Measurements from ENCODE around the gene CNBP. TPM values are rescaled to one million over a fixed set of nuclear protein-coding genes. Genes with fewer than 3 reads are reported as not detected.

The CNBP gene
- 341 to 385 TPM (median 346 TPM) in 5 replicates for total RNA-seq (2022; extraction: Qiagen RNA extraction)

DNA sequence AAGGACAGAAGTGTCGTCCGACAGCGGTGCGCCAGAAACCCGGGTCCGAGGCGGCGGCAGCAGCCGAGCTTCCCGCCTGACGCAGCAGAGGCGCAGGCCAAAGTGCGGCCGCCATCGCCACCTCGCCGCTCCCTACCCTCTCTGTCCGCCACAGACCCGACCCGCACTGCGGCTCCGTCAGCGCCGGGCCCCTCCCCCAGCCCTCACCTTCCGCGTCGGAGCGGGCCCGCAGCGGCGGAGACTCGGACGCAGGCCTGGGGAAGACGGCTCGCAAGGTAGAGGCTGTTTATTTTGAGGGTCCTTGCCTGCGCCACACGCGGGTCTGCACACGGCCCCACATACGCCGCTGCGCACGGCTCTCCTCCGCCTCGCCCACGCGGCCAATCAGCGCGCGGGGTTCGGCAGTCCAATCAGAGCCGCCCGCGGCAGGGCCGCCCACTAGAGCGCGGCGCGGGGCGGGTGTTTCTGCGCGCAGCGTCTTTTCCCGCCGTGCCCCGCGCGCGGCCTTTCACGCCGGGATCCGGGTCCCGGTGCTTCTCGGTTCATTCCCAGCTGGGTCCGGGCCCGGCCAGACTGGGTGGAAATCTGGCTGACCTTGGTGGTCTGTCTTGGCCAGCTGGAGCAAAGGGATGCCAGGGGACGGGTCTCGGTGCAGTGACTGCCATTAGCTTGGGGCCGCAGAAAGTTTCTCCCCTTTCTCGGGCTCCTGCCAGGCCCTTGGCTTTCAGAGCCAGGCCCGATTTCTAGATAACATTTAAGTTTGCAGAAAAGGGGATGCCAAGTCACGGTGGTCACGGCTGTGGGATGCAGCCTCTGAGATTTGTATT is at the start of gene CNBP:
Gene CNBP, minus strand, starts transcription at position 328 of the 827 bp plus-strand sequence. CDS start 12,139 bp downstream, outside the sequence.

DNA sequence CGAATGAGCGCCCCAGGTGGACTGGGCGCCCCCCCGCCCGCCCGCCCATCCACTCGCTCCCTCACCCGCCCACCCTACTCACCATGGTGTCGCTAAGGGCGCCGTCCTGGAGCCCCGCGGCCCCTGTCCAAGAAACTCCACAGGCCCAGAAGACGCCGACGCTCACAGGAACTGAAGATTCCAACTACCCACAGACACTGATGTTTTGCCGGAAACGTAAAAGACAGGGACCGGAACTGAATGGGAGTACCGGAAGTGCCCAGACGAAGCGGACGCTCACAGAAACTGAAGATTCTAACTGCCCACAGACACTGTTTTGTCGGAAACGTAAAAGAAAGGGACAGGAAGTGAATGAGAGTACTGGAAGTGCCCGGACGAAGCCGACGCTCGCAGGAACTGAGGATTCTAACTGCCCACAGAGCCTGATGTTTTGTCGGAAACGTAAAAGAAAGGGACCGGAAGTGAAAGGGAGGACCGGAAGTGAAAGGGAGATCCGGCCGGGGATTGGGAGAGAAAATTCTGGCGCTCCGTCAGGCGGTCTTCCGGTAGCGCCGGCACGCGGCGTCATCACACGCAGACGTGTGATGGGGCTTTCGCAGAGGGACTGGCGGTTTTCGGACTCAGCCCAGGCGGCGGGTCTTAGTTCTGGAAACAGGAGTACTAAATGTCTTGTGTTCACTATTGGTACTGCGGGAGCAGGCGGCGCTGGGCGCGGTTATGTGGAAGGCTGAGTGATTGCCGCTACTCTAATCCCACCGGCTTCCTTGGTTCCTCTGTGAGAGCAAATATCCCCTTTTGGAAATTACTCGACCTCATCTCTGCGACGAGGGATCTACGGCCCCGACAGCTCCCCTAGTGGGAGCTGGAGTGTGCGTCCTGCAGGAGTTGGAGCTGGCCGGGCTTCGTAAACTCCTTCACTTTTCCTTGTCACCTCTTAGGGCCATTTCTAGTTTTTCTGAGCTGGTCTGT is 22.5 kb downstream of the CNBP start, which contains the start of gene ISY1:
Gene ISY1, minus strand, starts transcription at position 173 of the 969 bp plus-strand sequence. Its CDS starts 88 bp downstream, at position 85.

DNA sequence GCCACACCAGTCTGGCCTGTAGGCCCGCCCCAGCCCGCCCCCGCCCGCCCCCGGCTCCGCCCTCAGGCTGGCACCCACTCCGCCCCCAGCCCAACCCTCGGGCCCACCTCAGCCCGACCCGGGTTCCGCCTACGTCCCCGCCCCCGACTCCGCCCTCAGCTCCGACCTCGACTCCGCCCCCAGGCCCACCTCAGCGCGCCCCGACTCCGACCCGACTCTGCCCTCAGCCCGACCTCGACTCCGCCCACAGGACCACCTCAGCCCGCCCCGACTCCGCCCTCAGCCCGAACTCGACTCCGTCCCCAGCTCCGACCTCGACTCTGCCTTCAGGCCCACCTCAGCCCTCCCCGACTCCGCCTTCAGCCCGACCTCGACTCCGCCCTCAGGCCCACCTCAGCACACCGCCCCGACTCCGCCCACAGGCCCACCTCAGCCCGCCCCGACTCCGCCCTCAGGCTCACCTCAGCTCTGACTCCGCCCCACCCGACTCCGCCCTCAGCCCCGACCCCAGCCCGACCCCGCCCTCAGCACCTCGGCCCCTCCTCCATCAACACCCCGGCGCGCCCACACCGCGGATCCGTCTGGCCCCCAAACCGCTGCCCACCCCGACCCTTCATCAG is 61.8 kb downstream of the CNBP start, which contains the start of gene RAB43:
Gene RAB43, minus strand, starts transcription at position 13 of the 620 bp plus-strand sequence. CDS start 315 bp downstream, outside the sequence.

Other genes with a start within 250 kb of the CNBP start
- gene CFAP92, start 189.8 kb downstream of the CNBP start, total RNA-seq (2022; extraction: Qiagen RNA extraction): not detected in 5 replicates
- gene EFCC1, start 182.6 kb downstream of the CNBP start, total RNA-seq (2022; extraction: Qiagen RNA extraction): 0.03 TPM in 1 of 5 replicates, not detected in the others
- not detected in 5 replicates for gene GP9, start 123.1 kb downstream of the CNBP start, total RNA-seq (2022; extraction: Qiagen RNA extraction)
- 3.2 to 5.8 TPM (median 4.4 TPM) in 5 replicates for gene RAB43, start 62.1 kb downstream of the CNBP start, total RNA-seq (2022; extraction: Qiagen RNA extraction)
- 21.0 to 22.9 TPM (median 21.7 TPM) in 5 replicates for gene ISY1, start 22.8 kb downstream of the CNBP start, total RNA-seq (2022; extraction: Qiagen RNA extraction)
- 68.6 to 96.1 TPM (median 75.6 TPM) in 5 replicates for gene COPG1, start 65.7 kb upstream of the CNBP start, total RNA-seq (2022; extraction: Qiagen RNA extraction)
- gene HMCES, start 95.0 kb upstream of the CNBP start, total RNA-seq (2022; extraction: Qiagen RNA extraction): 39.6 to 46.2 TPM (median 44.3 TPM) in 5 replicates
- gene EFCAB12, start 244.7 kb upstream of the CNBP start, total RNA-seq (2022; extraction: Qiagen RNA extraction): 0.68 to 1.2 TPM (median 1.0 TPM) in 5 replicates